Testis (tissue), 3 donors: ENCODE measurements around the gene ECD. TPM values are rescaled to one million over a fixed set of nuclear protein-coding genes. Genes with fewer than 3 reads are reported as not detected.

Source experiments
- DNase-seq: peaks from one replicate; pipeline ENCODE4 v3.0.0-alpha.2; 2019
- H3K27ac ChIP-seq, 2 donors: fragments of 200-600 bp; sonication (generic); one replicate each; pipeline ENCODE4 v1.5.1; 2019
- H3K27me3 ChIP-seq: fragments of 200-600 bp; sonication (generic); one replicate; pipeline ENCODE4 v1.5.1; 2019
- H3K36me3 ChIP-seq: fragments of 200-600 bp; sonication (generic); one replicate; pipeline ENCODE4 v1.5.1; 2017; ENCODE audit warnings: low read depth; ENCODE audit errors: missing control alignments
- H3K4me1 ChIP-seq: fragments of 200-600 bp; sonication (generic); one replicate; pipeline ENCODE4 v1.5.1; 2019
- H3K4me3 ChIP-seq, 2 donors: fragments of 200-600 bp; sonication (generic); one replicate each; pipeline ENCODE4 v1.5.1; 2017 to 2019
- H3K9me3 ChIP-seq: fragments of 200-600 bp; sonication (generic); one replicate; pipeline ENCODE4 v1.5.1; 2017
- POLR2A ChIP-seq: fragments of 450-650 bp; IDR thresholded peaks from one replicate; pipeline ENCODE4 v1.6.1; 2017; ENCODE audit warnings: antibody characterized with exemption, mild to moderate bottlenecking, moderate library complexity
- WGBS, 2 donors: methylation state at CpG; one replicate each; pipeline ENCODE4 v1.1.5; 2018; 5-methylcytosine and 5-hydroxymethylcytosine counted together
- intact Hi-C: fragments of 100-400 bp; cut with DNase I; formaldehyde crosslinking; loops from one replicate; pipeline ENCODE4 v1.15.1; 2023; ENCODE audit warnings: low total_unique reads
- polyA plus RNA-seq: library from polyadenylated mRNA; stranded (reverse); fragments of 350-450 nt; fragmentation: Illumina TruSeq; extraction: RNeasy Lipid Tissue Mini Kit (QIAGEN cat#74804); gene quantifications from one replicate; pipeline ENCODE4 v1.2.3, GENCODE V29; 2014; ENCODE audit warnings: low read depth, low replicate concordance; ENCODE audit not compliant: insufficient read depth
- total RNA-seq, 2 donors: library from RNA; depleted of rRNA; stranded (reverse); fragments of >200 nt; gene quantifications; one replicate each; pipeline ENCODE4 v1.2.3, GENCODE V29; 2016
- TF ChIP-seq, protein P1 (sequence below), 3 experiments: fragments of 450-650 bp in 2 of 3; fragments of 200-600 bp in 1 of 3; sonication (generic) in 1 of 3; IDR thresholded peaks; one replicate each; pipeline ENCODE4 v1.5.1; 2016 to 2019; ENCODE audit warnings: antibody characterized with exemption in 3 of 3, mild to moderate bottlenecking in 2 of 3, moderate library complexity in 1 of 3

Gene ECD
- total and polyA plus RNA-seq, 3 donors from 2014 or later: 35.7 to 66.4 (median 57.6) TPM

DNA sequence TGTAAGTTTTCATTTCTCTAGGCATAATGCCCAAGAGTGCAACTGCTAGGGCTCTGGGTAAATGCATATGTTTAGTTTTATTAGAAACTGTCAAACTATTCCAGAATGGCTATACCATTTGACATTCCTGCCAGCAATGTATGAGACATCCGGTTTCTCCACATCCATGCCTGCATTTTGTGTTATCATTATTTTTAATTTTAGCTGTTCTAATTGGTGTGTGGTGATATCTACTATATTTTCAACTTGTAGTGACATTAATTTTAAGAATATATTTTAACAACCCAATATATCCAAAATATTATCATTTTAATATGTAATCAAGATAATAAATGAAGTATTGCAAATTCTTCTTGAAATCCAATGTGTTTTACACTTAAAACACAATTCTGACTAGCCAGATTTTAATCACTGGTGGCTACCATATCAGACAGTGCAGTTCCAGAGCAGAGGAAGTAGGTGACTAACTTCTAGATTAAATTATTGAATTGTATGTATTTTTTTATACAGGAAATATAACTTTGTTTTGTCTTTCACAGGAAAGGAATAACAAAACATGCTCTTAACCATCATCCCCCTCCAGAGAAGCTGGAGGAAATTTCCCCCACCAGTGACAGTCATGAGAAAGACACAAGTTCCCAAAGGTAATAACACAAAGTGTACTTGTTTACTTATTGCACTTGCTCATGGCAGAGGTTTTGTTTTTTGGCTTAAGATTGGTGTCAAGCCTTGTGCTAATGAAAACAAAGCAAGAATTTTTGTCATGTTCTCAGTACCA is 6.5 kb upstream of the ECD start:
- Histone ChIP-seq H3K36me3 (no peaks in the 10 kb centered on the region), H3K9me3 (no peaks in the 10 kb centered on the region), H3K4me3 (no peak overlapping the region), H3K27me3 (no peaks in the 10 kb centered on the region), H3K4me1 (no peaks in the 10 kb centered on the region), H3K27ac (no peak overlapping the region)
- DNase-seq: no peak
- no peak for TF ChIP-seq POLR2A
- TF ChIP-seq, protein P1, sequence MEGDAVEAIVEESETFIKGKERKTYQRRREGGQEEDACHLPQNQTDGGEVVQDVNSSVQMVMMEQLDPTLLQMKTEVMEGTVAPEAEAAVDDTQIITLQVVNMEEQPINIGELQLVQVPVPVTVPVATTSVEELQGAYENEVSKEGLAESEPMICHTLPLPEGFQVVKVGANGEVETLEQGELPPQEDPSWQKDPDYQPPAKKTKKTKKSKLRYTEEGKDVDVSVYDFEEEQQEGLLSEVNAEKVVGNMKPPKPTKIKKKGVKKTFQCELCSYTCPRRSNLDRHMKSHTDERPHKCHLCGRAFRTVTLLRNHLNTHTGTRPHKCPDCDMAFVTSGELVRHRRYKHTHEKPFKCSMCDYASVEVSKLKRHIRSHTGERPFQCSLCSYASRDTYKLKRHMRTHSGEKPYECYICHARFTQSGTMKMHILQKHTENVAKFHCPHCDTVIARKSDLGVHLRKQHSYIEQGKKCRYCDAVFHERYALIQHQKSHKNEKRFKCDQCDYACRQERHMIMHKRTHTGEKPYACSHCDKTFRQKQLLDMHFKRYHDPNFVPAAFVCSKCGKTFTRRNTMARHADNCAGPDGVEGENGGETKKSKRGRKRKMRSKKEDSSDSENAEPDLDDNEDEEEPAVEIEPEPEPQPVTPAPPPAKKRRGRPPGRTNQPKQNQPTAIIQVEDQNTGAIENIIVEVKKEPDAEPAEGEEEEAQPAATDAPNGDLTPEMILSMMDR (IDR thresholded peaks at IDR 0.05): no peak
- intact Hi-C loops: no loop called here
- 100% methylated on average over 1 of the region's 1 CpG for WGBS, 2 donors

DNA sequence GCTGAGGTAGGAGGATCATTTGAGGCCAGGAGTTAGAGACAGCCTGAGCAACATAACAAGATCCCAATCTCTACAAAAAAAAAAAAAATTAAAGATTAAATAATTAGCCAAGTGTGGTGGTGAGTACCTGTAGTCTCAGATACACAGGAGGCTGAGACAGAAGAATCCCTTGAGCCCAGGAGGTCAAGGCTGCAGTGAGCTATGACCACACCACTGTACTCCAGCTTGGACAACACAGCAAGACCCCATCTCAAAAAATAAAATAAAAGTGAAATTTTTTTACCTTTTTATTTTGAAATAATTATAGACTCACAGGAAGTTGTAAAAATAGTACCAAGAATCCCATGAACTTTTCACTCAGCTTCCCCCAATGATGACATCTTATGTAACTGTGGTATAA is 5.1 kb upstream of the ECD start:
- TF ChIP-seq, protein P1 (IDR thresholded peaks at IDR 0.05): no peak
- no peak for TF ChIP-seq POLR2A
- H3K4me3 ChIP-seq: no peak overlapping the region
- no peaks in the 10 kb centered on the region for H3K27me3 ChIP-seq
- no peak overlapping the region for H3K27ac ChIP-seq
- H3K36me3 ChIP-seq: no peaks in the 10 kb centered on the region
- intact Hi-C loops: no loop called here
- H3K4me1 ChIP-seq: peaks cover 4% of the 10 kb centered on the region
- DNase-seq: no peak
- H3K9me3 ChIP-seq: no peaks in the 10 kb centered on the region

DNA sequence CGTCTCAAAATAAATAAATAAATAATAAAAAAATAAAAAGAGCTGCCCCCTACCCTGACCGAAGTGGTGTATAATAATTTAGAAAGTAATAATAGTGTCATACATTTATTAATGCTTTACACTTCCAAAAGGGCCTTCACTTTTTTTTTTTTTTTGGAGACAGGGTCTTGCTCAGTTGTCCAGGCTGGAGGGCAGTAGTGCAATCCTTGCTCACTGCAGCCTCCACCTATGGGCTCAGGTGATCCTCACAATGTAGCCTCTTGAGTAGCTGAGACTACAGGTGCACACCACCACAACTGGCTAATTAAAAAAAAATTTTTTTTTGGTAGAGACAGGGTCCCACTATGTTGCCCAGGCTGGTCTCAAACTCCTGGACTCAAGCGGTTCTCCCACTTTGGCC is 1.5 kb upstream of the ECD start:
- peaks cover 9% of the 10 kb centered on the region for H3K4me1 ChIP-seq
- TF ChIP-seq, protein P1 (IDR thresholded peaks at IDR 0.05): no peak
- TF ChIP-seq POLR2A: no peak
- peak overlapping the region in 1 of 2 donors; percentile 90 for H3K4me3 ChIP-seq
- intact Hi-C loops: no loop called here
- no peaks in the 10 kb centered on the region for H3K27me3 ChIP-seq
- H3K36me3 ChIP-seq: no peaks in the 10 kb centered on the region
- no peaks in the 10 kb centered on the region for H3K9me3 ChIP-seq
- H3K27ac ChIP-seq: no peak overlapping the region
- no peak for DNase-seq
- WGBS, 2 donors: 76 to 82% methylated on average over 3 of the region's 3 CpGs

DNA sequence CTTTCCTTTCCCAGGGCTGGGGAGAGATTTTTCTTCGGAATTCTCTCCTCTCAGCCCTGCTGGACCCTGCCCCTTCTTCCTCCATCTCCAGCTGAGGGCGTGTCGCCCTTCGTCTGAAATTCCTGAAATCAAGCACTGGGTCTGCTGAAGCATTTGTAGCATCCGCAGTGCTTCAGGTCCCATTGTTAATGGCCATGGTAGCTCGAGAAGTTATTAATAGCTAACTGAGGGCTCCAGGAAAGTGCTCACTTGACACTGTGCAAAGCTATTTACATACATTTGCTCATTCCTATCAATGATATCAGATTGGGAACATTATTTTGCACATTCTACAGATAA is 626 bp upstream of the ECD start:
- Histone ChIP-seq H3K9me3 (no peaks in the 10 kb centered on the region), H3K4me3 (peak overlapping the region; percentile 75 to 90), H3K4me1 (peaks cover 9% of the 10 kb centered on the region), H3K27ac (peak overlapping the region; percentile 89 to 94), H3K36me3 (no peaks in the 10 kb centered on the region), H3K27me3 (no peaks in the 10 kb centered on the region)
- TF ChIP-seq POLR2A: no peak
- TF ChIP-seq, protein P1 (IDR thresholded peaks at IDR 0.05): no peak
- DNase-seq: no peak
- 0% methylated on average over 6 of the region's 6 CpGs for WGBS, 2 donors
- intact Hi-C loops: no loop called here

DNA sequence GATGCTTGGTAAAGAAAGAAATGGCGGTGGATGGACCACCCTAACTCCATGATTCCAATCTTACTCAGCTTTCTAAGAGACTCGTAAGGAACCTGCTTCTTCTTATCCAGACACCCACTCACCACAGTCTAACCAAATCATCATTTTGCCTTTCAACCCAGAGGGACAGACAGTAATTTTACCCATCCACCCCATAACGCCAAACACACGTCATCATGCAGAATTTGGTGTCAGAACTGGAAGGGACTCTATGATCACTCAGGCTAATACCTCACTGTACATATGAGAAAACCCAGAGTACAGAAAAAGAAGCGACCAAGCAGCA is 388 bp downstream of the ECD start:
- WGBS, 2 donors: 3% methylated on average over 5 of the region's 5 CpGs
- no peaks in the 10 kb centered on the region for H3K9me3 ChIP-seq
- H3K27me3 ChIP-seq: no peaks in the 10 kb centered on the region
- intact Hi-C loops: no loop called here
- peaks cover 9% of the 10 kb centered on the region for H3K4me1 ChIP-seq
- DNase-seq: no peak
- H3K4me3 ChIP-seq: peak overlapping the region; percentile 75 to 90
- H3K27ac ChIP-seq: peak overlapping the region; percentile 89 to 94
- no peak for TF ChIP-seq POLR2A
- TF ChIP-seq, protein P1 (IDR thresholded peaks at IDR 0.05): no peak
- H3K36me3 ChIP-seq: no peaks in the 10 kb centered on the region
